ENCODE results near the gene U2AF1L4.

U2AF1L4 gene

DNA sequence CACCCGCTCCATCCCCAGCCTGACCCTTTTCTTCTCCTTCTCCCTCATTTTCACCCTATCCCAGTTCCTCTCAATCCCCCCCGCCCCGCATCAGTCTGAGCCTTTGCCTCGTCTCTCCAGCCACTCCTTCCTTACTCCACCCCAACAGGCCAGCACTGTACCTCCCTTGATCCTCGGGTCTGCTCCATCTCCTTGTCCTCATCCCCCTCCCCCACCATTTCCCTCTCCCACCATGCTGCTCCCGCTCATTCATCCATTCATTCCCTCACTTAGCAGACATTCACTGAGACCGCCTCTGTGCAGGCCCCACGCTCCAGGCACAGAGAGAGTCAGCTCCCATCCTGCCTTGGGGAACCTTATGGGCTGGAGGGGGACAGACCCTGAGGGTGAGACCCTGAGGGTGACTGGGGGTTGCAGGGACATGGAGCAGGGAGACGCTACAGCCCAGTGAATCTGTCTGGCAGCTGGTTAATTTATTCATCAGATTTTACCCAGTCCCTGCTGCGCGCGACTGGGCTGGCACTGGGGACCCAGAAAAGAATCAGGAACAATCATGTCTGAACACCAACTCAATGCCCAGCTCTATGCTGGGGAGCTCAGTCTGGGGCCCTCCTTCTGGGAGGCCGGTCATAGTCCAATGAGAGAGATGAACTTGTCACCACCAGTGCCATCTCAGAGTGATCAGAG lies 31.0 kb upstream of the U2AF1L4 start:
- Histone ChIP-seq H3K4me2 (ENCODE audit: low read depth, low read length, poor library complexity, severe bottlenecking) (peak overlapping the region; percentile 95), H2AFZ (ENCODE audit: low read length) (peak overlapping the region; percentile 82), H3K9me3 (ENCODE audit: insufficient read depth, low read depth, low read length) (no peaks in the 10 kb centered on the region), H3K4me1 (ENCODE audit: insufficient read depth, low read length, poor library complexity, severe bottlenecking) (peaks cover 28% of the 10 kb centered on the region), H3K9me2 (replicated peaks; ENCODE audit: low read depth, low read length) (no peaks in the 10 kb centered on the region), H3K79me2 (ENCODE audit: insufficient read depth, low read length) (peaks cover 39% of the 10 kb centered on the region), H3K9ac (ENCODE audit: low read depth, low read length, poor library complexity, severe bottlenecking) (peak overlapping the region; percentile 85), H3K27me3 (ENCODE audit: insufficient read depth, low read length, poor library complexity, severe bottlenecking) (no peaks in the 10 kb centered on the region), H3K36me3 (ENCODE audit: insufficient read depth, low read length) (peaks cover 11% of the 10 kb centered on the region; the same call in 1 of the 2 replicates), H3K4me3 (ENCODE audit: low read length, poor library complexity, severe bottlenecking) (peak overlapping the region; percentile 96), H3F3A (ENCODE audit: low read depth) (no peaks in the 10 kb centered on the region), H4K20me1 (ENCODE audit: insufficient read depth, low read length, poor library complexity, severe bottlenecking) (peaks cover 11% of the 10 kb centered on the region)
- TF ChIP-seq, protein P1, sequence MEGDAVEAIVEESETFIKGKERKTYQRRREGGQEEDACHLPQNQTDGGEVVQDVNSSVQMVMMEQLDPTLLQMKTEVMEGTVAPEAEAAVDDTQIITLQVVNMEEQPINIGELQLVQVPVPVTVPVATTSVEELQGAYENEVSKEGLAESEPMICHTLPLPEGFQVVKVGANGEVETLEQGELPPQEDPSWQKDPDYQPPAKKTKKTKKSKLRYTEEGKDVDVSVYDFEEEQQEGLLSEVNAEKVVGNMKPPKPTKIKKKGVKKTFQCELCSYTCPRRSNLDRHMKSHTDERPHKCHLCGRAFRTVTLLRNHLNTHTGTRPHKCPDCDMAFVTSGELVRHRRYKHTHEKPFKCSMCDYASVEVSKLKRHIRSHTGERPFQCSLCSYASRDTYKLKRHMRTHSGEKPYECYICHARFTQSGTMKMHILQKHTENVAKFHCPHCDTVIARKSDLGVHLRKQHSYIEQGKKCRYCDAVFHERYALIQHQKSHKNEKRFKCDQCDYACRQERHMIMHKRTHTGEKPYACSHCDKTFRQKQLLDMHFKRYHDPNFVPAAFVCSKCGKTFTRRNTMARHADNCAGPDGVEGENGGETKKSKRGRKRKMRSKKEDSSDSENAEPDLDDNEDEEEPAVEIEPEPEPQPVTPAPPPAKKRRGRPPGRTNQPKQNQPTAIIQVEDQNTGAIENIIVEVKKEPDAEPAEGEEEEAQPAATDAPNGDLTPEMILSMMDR (conservative IDR thresholded peaks at IDR 0.05; ENCODE audit: low read length), result no peak
- no peak for TF ChIP-seq EZH2phosphoT487 (IDR thresholded peaks at IDR 0.05; ENCODE audit: borderline replicate concordance)

DNA sequence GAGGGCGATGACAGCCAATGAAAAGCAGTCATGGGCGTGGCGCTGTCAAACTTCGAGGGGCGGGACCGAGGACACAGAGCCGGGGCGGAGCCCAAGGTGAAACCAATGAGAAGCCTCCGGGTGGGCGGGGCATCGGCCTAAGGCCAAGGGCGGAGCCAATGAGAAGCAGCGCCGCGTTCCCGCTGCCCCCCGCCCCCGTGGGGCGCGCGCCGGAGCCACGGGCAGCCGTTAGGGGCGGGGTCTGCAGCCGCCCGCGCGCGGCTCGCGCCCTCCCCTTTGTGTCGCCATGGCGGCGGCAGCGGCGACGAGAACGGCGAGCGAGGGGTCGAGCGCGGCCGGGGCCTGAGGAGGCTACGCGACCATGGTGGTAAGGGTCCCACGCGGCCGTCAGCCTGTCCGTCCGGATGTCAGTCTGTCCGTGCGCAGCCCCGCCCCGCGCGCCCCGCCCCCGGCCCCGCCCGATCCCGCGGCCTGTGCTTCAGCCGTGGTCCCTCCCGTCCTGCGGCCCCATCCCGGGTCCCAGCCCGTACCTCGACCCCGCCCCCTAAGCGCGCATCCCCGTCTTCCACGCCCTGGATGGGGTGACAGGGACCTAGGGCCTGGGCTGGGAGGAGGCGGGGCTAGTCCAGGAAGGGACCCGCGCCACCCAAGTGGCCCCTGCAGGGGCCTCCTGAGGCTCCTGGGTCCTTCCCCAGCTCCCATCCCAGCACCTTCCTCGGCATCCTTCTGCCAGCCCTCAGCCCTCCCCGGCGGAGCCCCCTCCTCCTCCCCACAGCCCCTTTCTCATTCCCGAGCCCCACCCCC lies 30.3 kb upstream of the U2AF1L4 start, which contains the start of gene ARHGAP33:
TSS of gene ARHGAP33 (plus strand) at position 267 of the 804 bp plus-strand sequence. CDS start at position 362, 95 bp downstream.
- Histone ChIP-seq H3K9me3 (ENCODE audit: insufficient read depth, low read depth, low read length) (no peaks in the 10 kb centered on the region), H3K4me1 (ENCODE audit: insufficient read depth, low read length, poor library complexity, severe bottlenecking) (peaks cover 28% of the 10 kb centered on the region), H3K79me2 (ENCODE audit: insufficient read depth, low read length) (peaks cover 39% of the 10 kb centered on the region), H4K20me1 (ENCODE audit: insufficient read depth, low read length, poor library complexity, severe bottlenecking) (peaks cover 11% of the 10 kb centered on the region), H3K36me3 (ENCODE audit: insufficient read depth, low read length) (peaks cover 8% of the 10 kb centered on the region; the same call in 1 of the 2 replicates), H3K4me2 (ENCODE audit: low read depth, low read length, poor library complexity, severe bottlenecking) (peak within 1 kb of the TSS; percentile 95), H3K4me3 (ENCODE audit: low read length, poor library complexity, severe bottlenecking) (peak within 1 kb of the TSS; percentile 96), H3K9ac (ENCODE audit: low read depth, low read length, poor library complexity, severe bottlenecking) (peak within 1 kb of the TSS; percentile 85), H3K27me3 (ENCODE audit: insufficient read depth, low read length, poor library complexity, severe bottlenecking) (no peaks in the 10 kb centered on the region), H2AFZ (ENCODE audit: low read length) (peak within 1 kb of the TSS; percentile 82), H3F3A (ENCODE audit: low read depth) (no peaks in the 10 kb centered on the region), H3K9me2 (replicated peaks; ENCODE audit: low read depth, low read length) (no peaks in the 10 kb centered on the region)
- TF ChIP-seq, protein P1 (conservative IDR thresholded peaks at IDR 0.05; ENCODE audit: low read length), result no peak
- no peak for TF ChIP-seq EZH2phosphoT487 (IDR thresholded peaks at IDR 0.05; ENCODE audit: borderline replicate concordance)

DNA sequence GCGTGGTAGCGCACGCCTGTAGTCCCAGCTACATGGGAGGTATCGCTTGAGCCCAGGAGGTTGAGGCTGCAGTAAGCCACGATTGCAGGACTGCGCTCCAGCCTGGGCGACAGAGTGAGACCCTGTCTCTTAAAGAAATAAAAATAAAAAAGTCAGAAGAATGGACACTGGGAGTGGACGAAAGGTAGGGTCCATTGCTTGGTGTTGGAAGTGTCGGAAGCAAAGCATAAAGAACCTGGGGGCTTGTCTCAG lies 29.8 kb upstream of the U2AF1L4 start:
- H3K36me3 ChIP-seq (ENCODE audit: insufficient read depth, low read length), result peaks cover 4% of the 10 kb centered on the region; the same call in 1 of the 2 replicates
- TF ChIP-seq, protein P1 (conservative IDR thresholded peaks at IDR 0.05; ENCODE audit: low read length), result no peak
- TF ChIP-seq EZH2phosphoT487 (IDR thresholded peaks at IDR 0.05; ENCODE audit: borderline replicate concordance), result no peak
- H3K4me2 ChIP-seq (ENCODE audit: low read depth, low read length, poor library complexity, severe bottlenecking), result peak overlapping the region; percentile 81
- H3K9ac ChIP-seq (ENCODE audit: low read depth, low read length, poor library complexity, severe bottlenecking), result peak overlapping the region; percentile 40
- H3K27me3 ChIP-seq (ENCODE audit: insufficient read depth, low read length, poor library complexity, severe bottlenecking), result no peaks in the 10 kb centered on the region
- peaks cover 28% of the 10 kb centered on the region for H3K4me1 ChIP-seq (ENCODE audit: insufficient read depth, low read length, poor library complexity, severe bottlenecking)
- H4K20me1 ChIP-seq (ENCODE audit: insufficient read depth, low read length, poor library complexity, severe bottlenecking), result peaks cover 11% of the 10 kb centered on the region
- H3K9me3 ChIP-seq (ENCODE audit: insufficient read depth, low read depth, low read length), result no peaks in the 10 kb centered on the region
- H3K79me2 ChIP-seq (ENCODE audit: insufficient read depth, low read length), result peaks cover 39% of the 10 kb centered on the region
- peak overlapping the region; percentile 96 for H3K4me3 ChIP-seq (ENCODE audit: low read length, poor library complexity, severe bottlenecking)
- no peaks in the 10 kb centered on the region for H3K9me2 ChIP-seq (replicated peaks; ENCODE audit: low read depth, low read length)
- peak overlapping the region; percentile 65; the same call in 1 of the 2 replicates for H2AFZ ChIP-seq (ENCODE audit: low read length)
- no peaks in the 10 kb centered on the region for H3F3A ChIP-seq (ENCODE audit: low read depth)

Data from Loucy (cell line).